Activated CD4-positive, alpha-beta T cell treated with anti-CD3 and anti-CD28 coated beads, Interleukin-10, Interleukin-2, amounts not matched to agents 100 ng/mL and 50 ng/mL, durations not matched to agents 16 hours and 8 hours (primary cell): ENCODE results near the gene CAMSAP2.

Experiments used
- DNase-seq: peaks from one replicate; pipeline ENCODE4 v3.0.0-alpha.2; 2020

The CAMSAP2 gene

GRCh38 chr1:200856716-200857357 lies 118.1 kb downstream of the CAMSAP2 start:
- DNase-seq = no peak

GRCh38 chr1:200857804-200858203 lies 119.1 kb downstream of the CAMSAP2 start:
- DNase-seq = no peak

- DNase-seq = peak; percentile 24
These were observed 123.4 kb downstream of the CAMSAP2 start for GRCh38 chr1:200861937-200862647.

GRCh38 chr1:200862713-200863415 lies 124.2 kb downstream of the CAMSAP2 start:
- no peak for DNase-seq

- DNase-seq = no peak
These were observed 127.4 kb downstream of the CAMSAP2 start for GRCh38 chr1:200866116-200866515.

GRCh38 chr1:200866521-200866920 lies 127.8 kb downstream of the CAMSAP2 start:
- peak; percentile 73 for DNase-seq

- no peak for DNase-seq
These were observed 128.5 kb downstream of the CAMSAP2 start for GRCh38 chr1:200867018-200867811.

- DNase-seq = no peak
These were observed 130.7 kb downstream of the CAMSAP2 start for GRCh38 chr1:200869376-200869752.

- peak; percentile 82 for DNase-seq
These were observed 131.2 kb downstream of the CAMSAP2 start for GRCh38 chr1:200869753-200870391.

- DNase-seq = no peak
These were observed 133.9 kb downstream of the CAMSAP2 start, which contains the start of gene GPR25 for GRCh38 chr1:200872446-200873115. Gene GPR25 (plus strand): TSS chr1:200872981. CDS start chr1:200873038, 57 bp downstream.

GRCh38 chr1:200873116-200873670 lies 134.5 kb downstream of the CAMSAP2 start:
- no peak for DNase-seq

- no peak for DNase-seq
These were observed 135.1 kb downstream of the CAMSAP2 start for GRCh38 chr1:200873671-200874397.

- peak; percentile 19 for DNase-seq
These were observed 136.0 kb downstream of the CAMSAP2 start for GRCh38 chr1:200874694-200875093.

GRCh38 chr1:200875416-200875815 lies 136.7 kb downstream of the CAMSAP2 start:
- DNase-seq = no peak

GRCh38 chr1:200877010-200877409 lies 138.3 kb downstream of the CAMSAP2 start:
- DNase-seq = no peak

GRCh38 chr1:200877839-200878551 lies 139.3 kb downstream of the CAMSAP2 start:
- peak; percentile 92 for DNase-seq

- DNase-seq = peak; percentile 70
These were observed 141.5 kb downstream of the CAMSAP2 start for GRCh38 chr1:200880212-200880611.

GRCh38 chr1:200883118-200883517 lies 144.4 kb downstream of the CAMSAP2 start:
- DNase-seq = no peak

- DNase-seq = no peak
These were observed 147.1 kb downstream of the CAMSAP2 start for GRCh38 chr1:200885623-200886402.
